OCI-LY3 (cell line): ENCODE measurements around the gene PXN.
"Not testable (repeated sequence)": the region's sequence is repeated elsewhere in the genome, so short reads cannot be mapped to it uniquely, and the experiment has no call there.

Experiments
- H2AFZ ChIP-seq: fragments of 200-600, 300-600 bp; shearing (Covaris generic); 2 replicates; pipeline ENCODE4 v1.6.0; 2014; ENCODE audit warnings: antibody characterized with exemption, low read depth, low read length
- H3K27ac ChIP-seq: fragments of 200-600, 300-600 bp; sonication (generic); 2 replicates; pipeline ENCODE4 v1.5.1; 2014; ENCODE audit warnings: mild to moderate bottlenecking, low read length, moderate library complexity, mixed read lengths
- H3K27me3 ChIP-seq: fragments of 200-600, 300-600 bp; sonication (generic); 2 replicates; pipeline ENCODE4 v1.6.1; 2014; ENCODE audit warnings: low read depth, low read length, mixed read lengths
- H3K36me3 ChIP-seq: fragments of 200-600, 300-600 bp; sonication (generic); replicated peaks from 2 replicates; pipeline ENCODE3; 2014; ENCODE audit warnings: low read depth, low read length, mixed read lengths
- H3K4me1 ChIP-seq: fragments of 300-600, 200-600 bp; sonication (generic); 2 replicates; pipeline ENCODE4 v1.6.1; 2014; ENCODE audit warnings: low read length, mixed read lengths
- H3K4me2 ChIP-seq: fragments of 200-600, 300-600 bp; sonication (generic); 2 replicates; pipeline ENCODE4 v1.6.1; 2014; ENCODE audit warnings: low read length, mixed read lengths
- H3K4me3 ChIP-seq: fragments of 300-600, 200-600 bp; sonication (generic); 2 replicates; pipeline ENCODE4 v1.5.1; 2014; ENCODE audit warnings: antibody characterized with exemption, mild to moderate bottlenecking, low read length, moderate library complexity
- H3K79me2 ChIP-seq: fragments of 300-600, 200-600 bp; shearing (Covaris generic); 2 replicates; pipeline ENCODE4 v1.6.1; 2014; ENCODE audit warnings: mild to moderate bottlenecking, low read length, mixed read lengths
- H3K9ac ChIP-seq: fragments of 300-600, 200-600 bp; shearing (Covaris generic); 2 replicates; pipeline ENCODE4 v1.6.0; 2014; ENCODE audit warnings: mild to moderate bottlenecking, low read length, moderate library complexity
- H3K9me3 ChIP-seq: fragments of 200-600, 300-600 bp; shearing (Covaris generic); 2 replicates; pipeline ENCODE4 v1.6.1; 2014; ENCODE audit warnings: low read length, mixed read lengths; ENCODE audit not compliant: insufficient read depth
- H4K20me1 ChIP-seq: fragments of 200-600, 300-600 bp; sonication (generic); 2 replicates; pipeline ENCODE4 v1.6.1; 2016; ENCODE audit warnings: low read length, mixed read lengths; ENCODE audit not compliant: insufficient read depth
- EZH2phosphoT487 ChIP-seq: fragments of 200-600 bp; shearing (Covaris generic); IDR thresholded peaks from 2 replicates; pipeline ENCODE4 v1.6.1; 2018; ENCODE audit warnings: antibody characterized with exemption, mixed run types, low read depth
- TF ChIP-seq, protein P1 (sequence below): fragments of 200-600, 300-600 bp; sonication (generic); IDR thresholded peaks from 2 replicates; pipeline ENCODE4 v1.5.1; 2014; ENCODE audit warnings: antibody characterized with exemption, low read length, low read depth

Gene PXN

DNA sequence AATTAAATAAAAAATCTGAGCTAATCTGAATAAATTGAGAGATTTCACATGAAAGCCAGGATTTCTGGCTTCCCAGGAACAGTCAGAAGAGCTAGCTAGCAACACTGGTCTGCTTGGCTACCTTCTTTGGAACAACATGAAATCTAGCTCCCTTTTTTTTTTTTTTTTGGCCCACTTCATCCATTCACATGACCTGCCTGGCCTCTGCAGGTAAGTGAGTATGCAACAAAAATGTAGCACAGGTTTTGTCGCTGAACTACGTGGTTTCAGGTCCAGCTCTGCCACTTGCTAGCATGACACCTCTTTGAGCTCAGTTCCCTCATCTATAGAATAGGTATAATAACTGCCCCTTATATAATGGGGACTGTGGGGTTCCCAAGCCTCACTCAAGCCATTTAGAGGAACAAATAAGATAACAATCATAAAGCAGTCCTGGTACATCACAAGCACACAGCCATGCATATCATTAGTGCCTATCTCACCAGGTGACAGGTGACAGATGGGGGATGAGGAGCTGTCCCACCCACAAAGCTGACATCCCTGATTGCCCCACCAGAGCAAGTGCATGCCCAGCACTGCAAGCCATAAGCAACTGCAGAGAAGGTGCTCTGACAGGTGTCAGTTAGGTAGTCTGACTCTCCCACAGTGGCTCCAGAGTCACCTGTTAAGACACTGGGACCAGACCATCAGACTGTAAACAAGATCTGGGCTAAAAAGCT, 25.6 kb downstream of the PXN start:
- Histone ChIP-seq H3K4me1 (no peaks in the 10 kb centered on the region), H3K9ac (no peak overlapping the region), H2AFZ (no peak overlapping the region), H3K4me3 (no peak overlapping the region), H3K9me3 (no peaks in the 10 kb centered on the region), H3K27me3 (peaks cover 7% of the 10 kb centered on the region), H3K79me2 (no peaks in the 10 kb centered on the region), H3K27ac (no peak overlapping the region), H3K4me2 (no peak overlapping the region), H4K20me1 (no peaks in the 10 kb centered on the region), H3K36me3 (no peaks in the 10 kb centered on the region)
- TF ChIP-seq, protein P1, sequence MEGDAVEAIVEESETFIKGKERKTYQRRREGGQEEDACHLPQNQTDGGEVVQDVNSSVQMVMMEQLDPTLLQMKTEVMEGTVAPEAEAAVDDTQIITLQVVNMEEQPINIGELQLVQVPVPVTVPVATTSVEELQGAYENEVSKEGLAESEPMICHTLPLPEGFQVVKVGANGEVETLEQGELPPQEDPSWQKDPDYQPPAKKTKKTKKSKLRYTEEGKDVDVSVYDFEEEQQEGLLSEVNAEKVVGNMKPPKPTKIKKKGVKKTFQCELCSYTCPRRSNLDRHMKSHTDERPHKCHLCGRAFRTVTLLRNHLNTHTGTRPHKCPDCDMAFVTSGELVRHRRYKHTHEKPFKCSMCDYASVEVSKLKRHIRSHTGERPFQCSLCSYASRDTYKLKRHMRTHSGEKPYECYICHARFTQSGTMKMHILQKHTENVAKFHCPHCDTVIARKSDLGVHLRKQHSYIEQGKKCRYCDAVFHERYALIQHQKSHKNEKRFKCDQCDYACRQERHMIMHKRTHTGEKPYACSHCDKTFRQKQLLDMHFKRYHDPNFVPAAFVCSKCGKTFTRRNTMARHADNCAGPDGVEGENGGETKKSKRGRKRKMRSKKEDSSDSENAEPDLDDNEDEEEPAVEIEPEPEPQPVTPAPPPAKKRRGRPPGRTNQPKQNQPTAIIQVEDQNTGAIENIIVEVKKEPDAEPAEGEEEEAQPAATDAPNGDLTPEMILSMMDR = no peak
- TF ChIP-seq EZH2phosphoT487 = no peak

DNA sequence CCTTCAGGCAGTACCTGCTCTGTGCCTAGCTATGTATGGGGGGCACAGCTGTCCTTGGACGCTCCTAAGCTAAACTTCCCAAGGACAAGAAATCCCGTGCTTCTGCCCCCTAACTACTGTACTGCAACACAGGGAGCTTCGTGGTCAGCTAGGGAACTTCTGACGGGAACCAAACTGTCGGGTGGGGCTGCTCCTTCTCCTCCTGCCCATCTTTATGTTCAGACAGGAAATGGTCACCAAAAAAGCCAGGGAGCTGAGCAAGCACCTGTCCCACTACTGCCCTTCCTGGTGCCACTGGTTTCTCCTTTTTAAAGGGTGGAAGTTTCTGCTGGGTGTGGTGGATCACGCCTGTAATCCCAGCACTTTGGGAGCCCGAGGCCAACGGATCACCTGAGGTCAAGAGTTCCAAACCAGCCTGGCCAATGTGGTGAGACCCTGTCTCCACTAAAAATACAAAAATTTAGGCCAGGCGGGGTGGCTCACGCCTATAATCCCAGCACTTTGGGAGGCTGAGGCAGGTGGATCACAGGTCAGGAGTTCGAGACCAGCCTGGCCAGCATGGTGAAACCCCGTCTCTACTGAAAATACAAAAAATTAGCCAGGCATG, 26.6 kb downstream of the PXN start:
- Histone ChIP-seq H3K4me1 (no peaks in the 10 kb centered on the region), H4K20me1 (no peaks in the 10 kb centered on the region), H3K36me3 (no peaks in the 10 kb centered on the region), H3K79me2 (no peaks in the 10 kb centered on the region), H2AFZ (no peak overlapping the region), H3K27me3 (peaks cover 7% of the 10 kb centered on the region), H3K27ac (no peak overlapping the region), H3K4me2 (no peak overlapping the region), H3K4me3 (no peak overlapping the region), H3K9me3 (no peaks in the 10 kb centered on the region), H3K9ac (no peak overlapping the region)
- TF ChIP-seq, protein P1 = no peak
- no peak for TF ChIP-seq EZH2phosphoT487

DNA sequence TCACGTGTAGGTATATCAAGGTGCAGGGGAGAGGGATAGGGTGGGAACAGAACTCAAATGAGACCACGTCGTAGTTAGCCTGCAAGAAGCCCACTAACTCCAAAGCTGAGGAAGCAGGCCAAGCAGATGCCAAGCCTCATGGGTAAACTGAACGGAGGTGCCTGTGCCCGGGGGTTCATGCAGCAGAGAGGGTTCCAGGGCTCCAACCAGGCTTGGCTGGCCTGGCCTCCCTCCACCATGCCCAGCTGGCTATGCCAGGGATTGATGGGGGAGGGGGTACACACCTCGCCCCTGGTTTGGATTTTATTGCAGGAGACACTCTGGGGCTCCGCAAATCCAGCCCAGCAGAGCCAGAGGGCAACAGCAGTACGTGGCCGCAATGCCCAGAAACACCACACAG, 27.3 kb downstream of the PXN start:
- H3K4me2 ChIP-seq = no peak overlapping the region
- no peaks in the 10 kb centered on the region for H3K79me2 ChIP-seq
- H3K4me3 ChIP-seq = no peak overlapping the region
- H4K20me1 ChIP-seq = no peaks in the 10 kb centered on the region
- H2AFZ ChIP-seq = no peak overlapping the region
- H3K9me3 ChIP-seq = no peaks in the 10 kb centered on the region
- no peak for TF ChIP-seq EZH2phosphoT487
- TF ChIP-seq, protein P1 = no peak
- no peak overlapping the region for H3K9ac ChIP-seq
- no peak overlapping the region for H3K27ac ChIP-seq
- no peaks in the 10 kb centered on the region for H3K36me3 ChIP-seq
- peaks cover 7% of the 10 kb centered on the region for H3K27me3 ChIP-seq
- H3K4me1 ChIP-seq = no peaks in the 10 kb centered on the region

DNA sequence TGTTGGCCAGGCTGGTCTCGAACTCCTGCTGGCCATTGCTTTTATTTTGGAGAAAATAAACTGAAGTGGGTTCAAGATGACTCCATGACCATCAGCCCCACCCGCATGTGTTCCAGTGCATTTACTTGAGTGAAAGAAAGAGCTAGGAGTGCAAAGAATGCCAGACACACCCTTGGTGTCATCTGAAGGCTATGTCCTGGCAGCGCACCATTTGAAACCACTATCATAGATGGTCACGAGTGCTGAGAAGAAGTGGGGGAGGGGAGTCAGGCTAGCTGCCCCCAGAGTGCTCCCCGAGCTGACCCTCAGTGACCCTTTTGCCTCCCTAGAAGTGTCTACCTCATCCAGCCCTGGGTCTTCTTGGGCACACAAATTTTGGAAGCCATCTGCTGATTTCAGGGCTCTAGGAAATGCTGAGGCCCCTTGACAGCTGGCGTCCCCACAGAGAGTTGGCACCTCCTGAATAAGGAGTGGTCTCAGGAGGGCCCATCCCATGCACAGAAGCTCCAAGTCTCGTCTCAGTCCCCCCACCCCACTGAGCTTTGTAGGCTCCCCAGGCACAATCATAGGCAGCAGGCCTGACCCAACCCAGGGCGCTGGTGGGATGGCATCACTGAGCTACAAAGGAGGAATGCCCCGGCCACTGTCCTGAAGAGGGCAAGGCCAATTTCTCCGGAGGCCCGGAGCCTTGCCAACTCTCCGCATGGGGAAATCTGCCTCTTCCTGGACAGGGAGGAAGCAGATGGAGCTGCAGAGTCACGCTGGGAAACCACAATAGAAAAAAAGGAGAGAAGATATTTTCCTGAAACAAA, 28.0 kb downstream of the PXN start:
- Histone ChIP-seq H3K9me3 (no peaks in the 10 kb centered on the region), H3K27ac (no peak overlapping the region), H3K27me3 (peaks cover 7% of the 10 kb centered on the region), H2AFZ (no peak overlapping the region), H3K4me1 (peaks cover 5% of the 10 kb centered on the region), H3K79me2 (no peaks in the 10 kb centered on the region), H3K4me2 (no peak overlapping the region), H4K20me1 (no peaks in the 10 kb centered on the region), H3K36me3 (no peaks in the 10 kb centered on the region), H3K9ac (no peak overlapping the region), H3K4me3 (no peak overlapping the region)
- TF ChIP-seq, protein P1 = no peak
- no peak for TF ChIP-seq EZH2phosphoT487

DNA sequence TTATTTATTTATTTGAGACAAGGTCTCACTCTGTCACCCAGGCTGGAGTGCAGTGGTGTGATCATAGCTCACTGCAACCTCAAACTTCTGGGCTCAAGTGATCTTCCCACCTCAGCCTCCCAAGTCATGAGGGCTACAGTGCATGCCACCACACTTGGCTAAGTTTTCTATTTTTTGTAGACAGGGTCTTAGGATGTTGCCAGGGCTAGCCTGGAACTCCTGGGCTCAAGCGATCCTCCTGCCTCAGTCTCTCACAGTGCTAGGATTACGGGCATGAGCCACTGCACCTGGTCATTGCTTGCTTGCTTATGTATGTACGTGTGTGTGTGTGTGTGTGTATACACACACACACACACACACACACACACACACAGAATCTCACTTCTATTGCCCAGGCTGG, 28.7 kb downstream of the PXN start:
- H3K79me2 ChIP-seq, H3K4me3 ChIP-seq, H3K27ac ChIP-seq, H3K36me3 ChIP-seq, H3K9ac ChIP-seq, H3K4me1 ChIP-seq, H3K9me3 ChIP-seq, H4K20me1 ChIP-seq, H2AFZ ChIP-seq, H3K4me2 ChIP-seq, H3K27me3 ChIP-seq: not testable (repeated sequence)
